HEK293 (cell line): Measurements from ENCODE around the gene RNU11.

Experiments used
- CTCF ChIA-PET: fragments of 350-600 bp; formaldehyde crosslinking; extraction: SDS; loops from one replicate; lab custom pipeline; 2021; ENCODE audit warnings: antibody characterized with exemption; lab: Yijun Ruan, JAX
- POLR2A ChIA-PET: fragments of 300-600 bp; formaldehyde crosslinking; extraction: SDS; loops from one replicate; lab custom pipeline; 2020; ENCODE audit warnings: antibody characterized with exemption, inconsistent platforms; lab: Yijun Ruan, JAX
- H3K27ac ChIP-seq: fragments of 200-500 bp; sonication (Bioruptor generic); 2 replicates; pipeline ENCODE4 v1.5.1; 2014; ENCODE audit warnings: low read depth, low read length, control low read depth, inconsistent platforms; ENCODE audit errors: extremely low read depth
- H3K36me3 ChIP-seq, 2 experiments: fragments of 200-500 bp in 1 of 2; sonication (Bioruptor generic) in 1 of 2; 1 replicate in 1 of 2; 2 replicates in 1 of 2; pipeline ENCODE4 v1.5.1; 2014 to 2017; ENCODE audit warnings: inconsistent platforms in 2 of 2, low read length in 2 of 2; ENCODE audit not compliant: control insufficient read depth in 2 of 2, insufficient read depth in 1 of 2
- H3K4me1 ChIP-seq: fragments of 200-500 bp; sonication (Bioruptor generic); 2 replicates; pipeline ENCODE4 v1.5.1; 2014; ENCODE audit warnings: mild to moderate bottlenecking, low read length, inconsistent platforms; ENCODE audit not compliant: control insufficient read depth, insufficient read depth
- H3K4me3 ChIP-seq: 2 replicates; pipeline ENCODE4 v1.5.1; 2011; ENCODE audit warnings: low read depth, mild to moderate bottlenecking, control low read depth, low read length, moderate library complexity
- H3K9me3 ChIP-seq: fragments of 200-500 bp; sonication (Bioruptor generic); 2 replicates; pipeline ENCODE4 v1.5.1; 2014; ENCODE audit warnings: low read depth, low read length, inconsistent platforms; ENCODE audit not compliant: control insufficient read depth, insufficient read depth
- HOXD13 ChIP-seq: sonication (generic); formaldehyde crosslinking; IDR thresholded peaks from 2 replicates; pipeline ENCODE4 v1.8.0; 2022; ENCODE audit warnings: missing genetic modification reagents, borderline replicate concordance
- KLF16 ChIP-seq: fragments of 450-650 bp; formaldehyde crosslinking; IDR thresholded peaks from 2 replicates; pipeline ENCODE4 v1.5.1; 2017; ENCODE audit warnings: missing biosample characterization, missing genetic modification characterization
- MZF1 ChIP-seq: fragments of 450-650 bp; formaldehyde crosslinking; IDR thresholded peaks from 2 replicates; pipeline ENCODE4 v1.5.1; 2017; ENCODE audit warnings: missing biosample characterization, missing genetic modification characterization, borderline replicate concordance
- OSR2 ChIP-seq: fragments of 450-650 bp; formaldehyde crosslinking; IDR thresholded peaks from 2 replicates; pipeline ENCODE4 v1.5.1; 2016; ENCODE audit warnings: missing biosample characterization, missing genetic modification characterization
- PRDM6 ChIP-seq: fragments of 450-650 bp; formaldehyde crosslinking; IDR thresholded peaks from 2 replicates; pipeline ENCODE4 v1.5.1; 2017; ENCODE audit warnings: missing biosample characterization, missing genetic modification characterization
- SCRT2 ChIP-seq: fragments of 450-650 bp; formaldehyde crosslinking; IDR thresholded peaks from 2 replicates; pipeline ENCODE4 v1.5.1; 2016; ENCODE audit warnings: missing biosample characterization, missing genetic modification characterization
- ZBTB49 ChIP-seq: fragments of 450-650 bp; formaldehyde crosslinking; IDR thresholded peaks from 2 replicates; pipeline ENCODE4 v1.5.1; 2016; ENCODE audit warnings: missing biosample characterization, missing genetic modification characterization, low read depth
- ZNF10 ChIP-seq: fragments of 450-650 bp; formaldehyde crosslinking; IDR thresholded peaks from 2 replicates; pipeline ENCODE4 v1.5.1; 2017; ENCODE audit warnings: missing biosample characterization, missing genetic modification characterization
- ZNF114 ChIP-seq: fragments of 450-650 bp; formaldehyde crosslinking; IDR thresholded peaks from 2 replicates; pipeline ENCODE4 v1.5.0; 2017; ENCODE audit warnings: missing biosample characterization, missing genetic modification characterization
- ZNF214 ChIP-seq: fragments of 450-650 bp; formaldehyde crosslinking; IDR thresholded peaks from 2 replicates; pipeline ENCODE4 v1.5.1; 2017; ENCODE audit warnings: missing biosample characterization, mild to moderate bottlenecking, missing genetic modification characterization, borderline replicate concordance
- ZNF221 ChIP-seq: fragments of 450-650 bp; formaldehyde crosslinking; IDR thresholded peaks from 2 replicates; pipeline ENCODE4 v1.5.1; 2017; ENCODE audit warnings: missing biosample characterization, missing genetic modification characterization, borderline replicate concordance
- ZNF302 ChIP-seq: fragments of 450-650 bp; formaldehyde crosslinking; IDR thresholded peaks from 2 replicates; pipeline ENCODE4 v1.5.1; 2016; ENCODE audit warnings: missing biosample characterization, missing genetic modification characterization, low read depth
- ZNF362 ChIP-seq: fragments of 450-650 bp; formaldehyde crosslinking; IDR thresholded peaks from 2 replicates; pipeline ENCODE4 v1.5.1; 2016; ENCODE audit warnings: missing biosample characterization, missing genetic modification characterization
- ZNF37A ChIP-seq: fragments of 450-650 bp; IDR thresholded peaks from 2 replicates; pipeline ENCODE4 v1.5.1; 2018; ENCODE audit warnings: missing biosample characterization, missing genetic modification characterization
- ZNF549 ChIP-seq: fragments of 450-650 bp; IDR thresholded peaks from 2 replicates; pipeline ENCODE4 v1.5.1; 2018; ENCODE audit warnings: missing biosample characterization, missing genetic modification characterization, mild to moderate bottlenecking, inconsistent platforms, moderate library complexity
- ZNF610 ChIP-seq: fragments of 450-650 bp; formaldehyde crosslinking; IDR thresholded peaks from 2 replicates; pipeline ENCODE4 v1.5.1; 2016; ENCODE audit warnings: missing biosample characterization, missing genetic modification characterization, borderline replicate concordance
- ZNF624 ChIP-seq: fragments of 450-650 bp; formaldehyde crosslinking; IDR thresholded peaks from 2 replicates; pipeline ENCODE4 v1.5.1; 2017; ENCODE audit warnings: missing biosample characterization, missing genetic modification characterization
- ZNF677 ChIP-seq: fragments of 450-650 bp; IDR thresholded peaks from 2 replicates; pipeline ENCODE4 v1.5.0; 2018; ENCODE audit warnings: missing biosample characterization, mild to moderate bottlenecking, missing genetic modification characterization, moderate library complexity
- ZNF692 ChIP-seq: fragments of 450-650 bp; formaldehyde crosslinking; IDR thresholded peaks from 2 replicates; pipeline ENCODE4 v1.5.1; 2016; ENCODE audit warnings: missing biosample characterization, missing genetic modification characterization
- ZNF747 ChIP-seq: fragments of 450-650 bp; formaldehyde crosslinking; IDR thresholded peaks from 2 replicates; pipeline ENCODE4 v1.5.1; 2016; ENCODE audit warnings: missing biosample characterization, missing genetic modification characterization
- ZNF76 ChIP-seq: fragments of 450-650 bp; formaldehyde crosslinking; IDR thresholded peaks from 2 replicates; pipeline ENCODE4; 2016; ENCODE audit warnings: low read depth, missing biosample characterization, missing genetic modification characterization, borderline replicate concordance
- ZNF776 ChIP-seq: fragments of 450-650 bp; formaldehyde crosslinking; IDR thresholded peaks from 2 replicates; pipeline ENCODE4 v1.5.0; 2017; ENCODE audit warnings: missing biosample characterization, missing genetic modification characterization, borderline replicate concordance
- ZNF777 ChIP-seq: fragments of 450-650 bp; formaldehyde crosslinking; IDR thresholded peaks from 2 replicates; pipeline ENCODE4 v1.5.1; 2017; ENCODE audit warnings: missing biosample characterization, missing genetic modification characterization, borderline replicate concordance
- ZNF785 ChIP-seq: fragments of 450-650 bp; formaldehyde crosslinking; IDR thresholded peaks from 2 replicates; pipeline ENCODE4 v1.5.1; 2016; ENCODE audit warnings: missing biosample characterization, missing genetic modification characterization
- ZSCAN30 ChIP-seq: fragments of 450-650 bp; IDR thresholded peaks from 2 replicates; pipeline ENCODE4 v1.5.1; 2018; ENCODE audit warnings: missing biosample characterization, mild to moderate bottlenecking, missing genetic modification characterization, moderate library complexity
- ZXDB ChIP-seq: fragments of 450-650 bp; formaldehyde crosslinking; IDR thresholded peaks from 2 replicates; pipeline ENCODE4 v1.5.1; 2016; ENCODE audit warnings: missing biosample characterization, missing genetic modification characterization

Gene RNU11

GRCh38 chr1:28601696-28602095 lies 46.7 kb upstream of the RNU11 start (continued):
- no peak for TF ChIP-seq ZNF777
- TF ChIP-seq ZNF692, result 0 out of 2 replicates have a peak, but pooled peaks have one; percentile 45
- TF ChIP-seq SCRT2 (tag by site-specific recombination), result peak; percentile 93
- TF ChIP-seq OSR2 (tag by site-specific recombination), result 0 out of 2 replicates have a peak, but pooled peaks have one; percentile 12
- TF ChIP-seq ZNF114, result no peak

- POLR2A ChIA-PET, result interaction anchor here (0.6 to 5.4 kb wide), 11 partner anchors 16 to 355 kb away, joined by 3 to 56 read pairs (median 3); partner anchors contain the start of gene RCC1
- Histone ChIP-seq H3K4me3 (no peak overlapping the region), H3K27ac (no peak overlapping the region), H3K36me3 (peaks cover 4 to 54% of the 10 kb centered on the region in 2 experiments; a peak in 2 of 3 replicates), H3K9me3 (no peaks in the 10 kb centered on the region), H3K4me1 (peaks cover 5% of the 10 kb centered on the region)
- CTCF ChIA-PET, result interaction anchor here (0.6 to 4.5 kb wide), 29 partner anchors 9 to 693 kb away, joined by 3 to 26 read pairs (median 4); no protein-coding TSS in a partner anchor
- TF ChIP-seq PRDM6 (tag by site-specific recombination) (no peak), ZNF10 (tag by site-specific recombination) (no peak), ZNF610 (no peak), ZNF747 (no peak), ZNF76 (tag by site-specific recombination) (no peak), ZNF776 (no peak), ZBTB49 (tag by site-specific recombination) (no peak), ZNF624 (tag by site-specific recombination) (no peak), ZNF302 (tag by site-specific recombination) (no peak), ZNF221 (tag by site-specific recombination) (no peak), ZNF549 (no peak), SCRT2 (tag by site-specific recombination) (no peak), KLF16 (tag by site-specific recombination) (no peak), ZNF692 (0 out of 2 replicates have a peak, but pooled peaks have one; percentile 21), OSR2 (tag by site-specific recombination) (no peak), ZNF777 (no peak), ZNF785 (tag by site-specific recombination) (no peak), ZXDB (tag by site-specific recombination) (peak; percentile 28; the same call in 1 of the 2 replicates), ZNF214 (tag by site-specific recombination) (no peak), MZF1 (tag by site-specific recombination) (no peak), HOXD13 (no peak), ZNF362 (tag by site-specific recombination) (peak; percentile 98), ZSCAN30 (tag by site-specific recombination) (peak; percentile 35; the same call in 1 of the 2 replicates), ZNF37A (tag by site-specific recombination) (no peak), ZNF677 (tag by site-specific recombination) (no peak)
These were observed 45.6 kb upstream of the RNU11 start for GRCh38 chr1:28602536-28603439.
